Putamen (tissue), 1 donor: Measurements from ENCODE around the gene SMG9.
"Not testable (repeated sequence)": the region's sequence is repeated elsewhere in the genome, so short reads cannot be mapped to it uniquely, and the experiment has no call there.

Experiments used
- DNase-seq: peaks from one replicate; pipeline ENCODE4 v3.0.0-alpha.2; 2016; ENCODE audit warnings: low spot score

The SMG9 gene

GRCh38 chr19:43779820-43780219, 25.1 kb upstream of the SMG9 start:
- no peak for DNase-seq

GRCh38 chr19:43779147-43779819, 24.5 kb upstream of the SMG9 start:
- no peak for DNase-seq

DNA sequence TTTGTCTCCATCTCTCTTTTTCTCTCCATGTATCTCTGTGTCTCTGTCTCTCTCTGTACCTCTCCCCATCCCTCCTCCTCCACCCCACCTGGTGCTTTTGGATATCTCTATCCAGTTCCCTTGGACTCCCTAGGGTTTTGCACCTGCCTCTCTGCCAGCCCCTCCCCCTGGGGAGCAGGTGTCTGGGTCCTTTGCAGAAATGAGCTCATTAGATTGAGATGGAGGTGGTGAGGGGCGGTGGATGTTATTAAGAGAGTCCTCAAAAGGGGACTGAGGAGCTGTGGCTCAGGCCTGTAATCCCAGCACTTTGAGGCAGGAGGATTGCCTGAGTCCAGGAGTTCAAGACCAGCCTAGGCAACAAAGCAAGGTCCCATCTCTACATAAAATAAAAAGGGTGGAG, 23.9 kb upstream of the SMG9 start:
- no peak for DNase-seq

GRCh38 chr19:43777163-43777695, 22.5 kb upstream of the SMG9 start:
- DNase-seq, result no peak

DNA sequence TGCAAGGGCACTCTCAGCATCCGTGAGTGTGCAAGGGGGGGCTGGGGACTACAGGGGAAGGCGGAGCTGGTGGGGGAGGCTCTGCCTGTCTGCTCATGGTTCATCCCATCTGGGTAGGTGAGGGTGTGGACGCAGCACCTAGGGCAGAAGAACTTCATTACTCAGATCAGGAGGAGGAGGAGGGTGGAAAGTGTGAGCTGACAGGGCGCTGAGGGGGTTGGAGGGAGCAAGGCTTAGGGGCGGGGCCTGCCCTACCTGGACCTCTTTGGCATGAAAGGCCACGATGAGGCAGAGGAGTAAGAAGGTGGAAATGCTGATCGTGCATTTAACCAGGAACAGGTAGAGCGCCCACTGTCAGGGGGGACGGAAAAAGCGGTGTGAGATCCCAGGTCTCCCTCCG, 21.5 kb upstream of the SMG9 start:
- DNase-seq, result no peak

DNA sequence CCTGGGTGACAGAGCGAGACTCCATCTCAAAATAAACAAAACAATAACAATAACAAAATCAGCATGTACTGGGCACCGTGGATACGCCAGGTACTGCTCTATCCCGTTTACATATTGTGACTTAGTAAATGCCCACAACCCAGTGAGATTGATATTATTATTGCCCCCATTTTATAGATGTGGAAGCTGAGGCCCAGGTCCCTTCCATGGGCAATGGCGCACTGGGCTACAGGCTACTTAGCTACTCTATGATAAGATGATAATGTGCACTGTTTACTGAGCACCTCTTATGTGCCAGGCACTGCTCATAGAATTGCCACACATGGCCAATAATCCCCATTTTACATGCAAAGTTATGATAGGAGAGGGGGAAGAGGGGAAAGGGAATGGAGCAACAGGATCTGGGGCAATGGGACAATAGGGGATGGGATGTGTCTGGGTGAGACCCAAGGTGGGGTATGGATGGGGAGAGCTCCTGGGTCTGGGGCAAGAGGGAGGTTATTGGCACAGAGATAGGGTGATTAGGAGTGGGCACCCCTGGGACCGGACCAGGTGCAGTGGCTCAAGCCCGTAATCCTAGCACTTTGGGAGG, 20.6 kb upstream of the SMG9 start:
- DNase-seq, result no peak

- DNase-seq, result not testable (repeated sequence)
Measured at GRCh38 chr19:43774940-43775258, 20.1 kb upstream of the SMG9 start.

DNA sequence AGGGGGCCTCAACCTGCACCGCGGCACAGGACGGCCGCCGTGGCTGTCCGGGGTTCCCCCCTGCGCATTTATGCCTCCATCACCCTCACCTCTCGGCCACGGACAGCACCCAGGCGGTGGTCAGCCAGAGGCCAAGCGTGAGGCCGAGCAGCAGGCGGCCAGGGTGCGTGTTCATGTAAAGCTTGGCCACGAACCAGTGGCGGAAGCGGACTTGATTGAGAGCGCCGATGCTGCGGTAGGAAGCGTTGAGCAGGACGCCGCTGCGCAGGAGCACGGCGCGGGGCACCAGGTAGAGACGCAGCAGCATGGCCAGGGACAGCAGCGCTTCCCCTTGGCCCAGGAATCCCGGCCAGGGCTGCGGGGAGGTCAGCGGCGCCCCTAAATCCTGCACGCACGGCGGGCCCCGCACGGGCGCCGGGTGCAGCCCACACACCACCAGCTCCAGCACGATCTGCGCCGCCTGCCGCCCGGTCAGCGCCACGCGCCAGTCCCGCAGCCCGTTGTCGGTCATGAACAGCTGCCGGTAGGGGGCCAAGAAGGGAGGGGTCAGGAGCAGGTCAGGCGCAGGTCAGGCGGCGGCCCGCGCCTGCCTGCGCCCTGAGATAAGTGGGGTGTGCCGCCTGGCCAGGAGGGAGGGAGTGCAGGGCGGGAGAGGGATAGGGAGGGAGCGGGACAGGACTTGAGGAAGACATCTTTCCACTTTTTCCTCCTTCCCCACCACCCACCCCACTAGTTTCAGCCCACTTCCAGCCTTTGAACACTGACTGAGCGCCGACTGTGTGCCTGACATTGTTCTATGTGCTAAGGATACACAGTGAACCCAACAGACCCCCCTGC, 19.6 kb upstream of the SMG9 start:
- no peak for DNase-seq

DNA sequence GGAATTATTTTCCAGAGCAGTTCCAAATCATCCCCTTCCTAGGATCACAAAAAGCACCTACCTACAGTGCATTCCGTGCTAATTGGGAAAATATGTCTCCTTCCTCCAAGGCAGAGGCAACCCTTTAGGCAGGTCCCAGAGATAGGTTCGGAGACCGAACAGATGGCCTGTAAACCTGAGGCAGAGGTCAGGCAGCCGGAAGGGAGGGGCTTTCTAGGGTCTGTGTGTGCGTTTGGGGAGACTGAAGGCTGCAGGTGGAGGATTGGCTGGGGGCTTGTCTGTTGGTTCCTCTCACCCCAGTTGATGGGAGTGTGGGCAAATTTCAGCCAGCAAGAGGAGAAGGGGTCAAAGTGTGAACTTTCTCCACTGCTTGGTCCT, 19.0 kb upstream of the SMG9 start:
- DNase-seq, result no peak

DNA sequence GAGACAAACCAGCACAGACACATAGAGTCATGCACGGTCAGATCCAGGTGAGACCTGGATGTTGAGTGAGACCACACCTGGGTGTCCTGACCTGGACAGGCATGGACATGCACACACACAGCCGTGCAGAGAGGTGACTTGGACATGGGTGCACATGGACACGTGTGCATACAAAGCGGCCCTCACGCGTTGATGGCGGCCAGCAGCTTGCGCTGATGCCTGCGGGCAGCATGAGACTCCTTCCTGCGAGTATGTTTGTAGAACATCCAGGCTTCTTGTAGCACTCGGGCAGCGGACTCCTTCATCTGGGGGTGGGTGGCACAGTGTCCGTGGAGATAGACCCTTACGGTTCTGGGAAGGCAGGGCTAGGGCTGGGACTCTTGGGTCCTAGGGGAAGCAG, 14.5 kb upstream of the SMG9 start:
- no peak for DNase-seq

DNA sequence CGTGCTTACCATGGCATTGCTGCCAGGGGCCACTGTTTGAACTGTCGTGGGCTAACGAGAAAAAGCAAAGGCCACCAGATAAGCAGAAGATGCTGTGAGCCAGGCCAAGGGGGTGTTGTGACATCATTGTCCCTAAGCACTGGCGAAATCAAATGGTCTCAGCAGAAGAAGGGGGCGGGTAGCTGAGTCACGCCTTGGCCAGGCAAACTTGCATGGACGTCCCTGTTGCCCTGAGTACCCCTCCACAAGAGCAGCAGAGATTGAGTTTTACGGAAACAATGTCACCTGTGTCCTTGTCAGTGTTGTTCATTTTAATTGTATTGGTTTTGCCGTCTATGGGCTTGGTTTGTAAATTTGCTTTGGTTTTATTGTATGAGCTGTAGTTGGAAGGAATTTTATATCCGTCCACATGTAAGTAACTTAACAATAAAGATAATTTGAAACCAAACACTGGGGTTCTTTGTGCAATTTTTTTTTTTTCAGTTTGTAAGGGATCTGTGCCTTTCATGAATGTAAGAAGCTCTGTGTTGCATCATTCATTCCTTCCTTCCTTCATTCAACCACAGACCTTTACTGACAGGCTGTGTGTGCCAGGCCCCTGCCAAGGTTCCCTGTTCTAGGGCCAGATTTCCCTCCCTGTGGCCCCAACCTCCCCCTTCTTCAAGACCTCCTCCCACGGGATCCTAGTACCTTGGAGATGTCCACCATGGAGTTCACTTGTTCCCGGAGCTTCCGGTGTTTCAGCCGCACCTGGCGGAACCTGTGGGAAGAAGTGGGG, 13.7 kb upstream of the SMG9 start:
- no peak for DNase-seq

GRCh38 chr19:43767818-43768217, 13.1 kb upstream of the SMG9 start:
- DNase-seq, result no peak

DNA sequence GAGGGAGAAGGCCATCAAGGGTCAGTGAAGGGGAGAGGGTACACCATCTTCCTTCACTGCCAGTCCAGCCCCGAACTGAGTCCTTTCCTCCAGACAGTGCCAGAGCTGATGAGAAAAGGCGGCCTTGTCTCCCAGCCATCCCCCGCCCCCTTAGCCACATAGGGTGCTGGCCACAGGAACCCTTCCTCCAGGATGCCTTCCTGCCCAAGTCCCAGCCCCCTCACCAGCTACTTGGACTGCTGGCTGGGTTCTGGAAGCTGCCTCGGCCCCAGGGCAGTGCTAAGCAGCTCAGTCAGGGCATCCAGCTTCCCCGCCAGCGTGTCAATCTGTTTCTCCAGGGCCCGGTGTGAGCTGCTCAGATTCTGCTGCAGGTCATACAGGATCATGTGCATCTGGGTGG, 12.6 kb upstream of the SMG9 start:
- no peak for DNase-seq

DNA sequence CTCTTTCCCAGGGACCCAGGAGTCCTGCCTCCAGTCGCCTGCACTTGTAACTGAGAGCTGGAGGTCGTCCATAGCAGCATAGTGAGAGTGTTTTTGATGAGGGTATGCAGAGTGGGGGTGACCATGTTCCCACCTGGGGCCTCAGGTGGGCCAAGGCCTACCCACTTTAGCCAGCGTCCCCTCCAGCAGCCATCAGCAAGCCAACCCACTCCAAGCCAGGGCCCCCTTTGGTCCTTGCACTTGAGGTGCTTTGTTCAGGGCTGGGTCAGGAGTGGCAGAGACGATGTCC, 11.9 kb upstream of the SMG9 start:
- no peak for DNase-seq

- no peak for DNase-seq
Measured at GRCh38 chr19:43765109-43765876, 10.5 kb upstream of the SMG9 start.

- not testable (repeated sequence) for DNase-seq
Measured at GRCh38 chr19:43764684-43765083, 9.9 kb upstream of the SMG9 start.

DNA sequence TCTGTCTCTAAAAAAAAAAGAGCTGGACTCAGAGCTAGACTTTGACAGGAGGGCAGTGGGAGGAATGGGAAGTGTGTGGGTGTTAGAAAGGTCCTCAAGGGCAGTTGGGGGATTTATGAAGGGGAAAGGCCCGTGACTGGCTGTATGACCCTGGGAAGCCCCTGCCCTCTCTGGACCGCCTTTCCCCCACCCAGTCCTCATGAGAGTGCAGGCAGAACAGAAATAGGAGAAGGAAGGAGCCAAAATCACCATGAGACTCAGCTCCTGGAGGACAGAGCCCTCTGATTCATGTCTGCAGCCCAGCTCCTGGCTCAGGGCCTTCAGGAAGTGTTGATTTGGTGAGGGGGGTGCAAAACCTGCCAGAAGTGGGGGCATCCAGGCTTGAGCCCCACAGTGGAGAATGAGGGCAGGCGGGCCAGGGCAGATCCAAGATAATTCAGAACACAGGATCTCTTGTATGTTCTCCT, 8.7 kb upstream of the SMG9 start:
- DNase-seq, result no peak

GRCh38 chr19:43762814-43763213, 8.1 kb upstream of the SMG9 start:
- no peak for DNase-seq

DNA sequence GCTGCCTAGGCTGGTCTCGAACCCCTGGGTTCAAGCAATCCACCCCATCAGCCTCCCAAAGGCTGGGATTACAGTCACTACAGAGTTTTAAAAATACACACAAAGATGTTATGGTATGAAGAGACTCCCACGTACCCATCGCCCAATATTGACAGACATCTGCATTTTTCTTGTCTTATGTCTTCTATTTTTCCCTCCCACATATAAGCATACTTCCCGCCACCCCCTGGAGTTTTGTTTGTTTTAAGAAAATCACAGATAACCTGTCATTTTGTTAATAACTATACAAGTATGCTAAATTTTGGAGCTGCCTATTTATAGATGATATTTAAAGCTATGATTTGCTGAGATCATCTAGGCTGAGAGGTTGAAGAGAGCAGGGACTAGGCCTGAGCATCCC, 6.2 kb upstream of the SMG9 start:
- no peak for DNase-seq

- DNase-seq, result no peak
Measured at GRCh38 chr19:43759515-43759914, 4.8 kb upstream of the SMG9 start.

DNA sequence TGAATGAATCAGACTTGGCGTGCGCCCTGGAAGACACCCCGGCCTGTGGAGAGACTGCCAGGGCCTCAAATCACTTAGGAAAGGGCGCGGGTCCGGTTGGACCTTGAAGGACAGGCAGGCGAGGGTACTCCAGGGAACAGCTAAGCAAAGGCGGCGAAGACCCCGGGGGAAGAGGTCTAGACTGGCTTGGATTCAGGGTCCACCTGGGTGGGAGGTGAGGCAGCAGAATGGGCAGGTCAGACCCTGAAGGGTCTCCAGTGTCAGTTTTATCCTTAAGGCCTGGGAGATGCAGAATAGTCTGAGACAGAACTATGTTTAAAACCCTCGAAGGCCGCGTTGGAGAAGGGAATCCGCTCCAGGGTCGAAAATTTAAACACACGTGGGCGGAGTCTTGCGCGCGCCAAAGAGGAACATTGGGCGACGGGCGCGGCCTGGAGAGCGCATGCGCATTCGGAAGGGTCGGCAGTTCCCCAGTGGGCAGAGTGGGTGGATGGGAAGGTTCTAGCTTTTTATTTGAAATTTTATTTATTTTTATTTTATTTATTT, 567 bp upstream of the SMG9 start:
- peak; percentile 79 for DNase-seq

GRCh38 chr19:43754253-43754502, 584 bp downstream of the SMG9 start:
- DNase-seq, result no peak
